OCI-LY7 (cell line): ENCODE measurements around the gene SNAPIN. TPM values are rescaled to one million over a fixed set of nuclear protein-coding genes. Genes with fewer than 3 reads are reported as not detected.
"Not testable (repeated sequence)": the region's sequence is repeated elsewhere in the genome, so short reads cannot be mapped to it uniquely, and the experiment has no call there.

ENCODE experiments used
- BruUV-seq: library from RNA; stranded (reverse); fragments of 400-500 nt; replicated peaks from 2 replicates; lab custom pipeline; 2021; lab: Mats Ljungman, UMichigan
- CTCF ChIA-PET: fragments of 300-600 bp; sonication (Branson Sonifier 250); formaldehyde crosslinking; loops from one replicate; lab custom pipeline; 2022; ENCODE audit warnings: antibody characterized with exemption; ENCODE audit not compliant: unreplicated experiment; lab: Charles Lee
- POLR2A ChIA-PET: fragments of 300-600 bp; sonication (Branson Sonifier 250); formaldehyde crosslinking; loops from one replicate; lab custom pipeline; 2022; ENCODE audit warnings: antibody characterized with exemption; lab: Charles Lee
- DNase-seq: peaks from one replicate; pipeline ENCODE4 v3.0.0-alpha.2; 2015; ENCODE audit warnings: low spot score
- H2AFZ ChIP-seq: fragments of 200-600 bp; sonication (generic), shearing (Covaris generic); 2 replicates; pipeline ENCODE4 v1.6.1; 2014; ENCODE audit warnings: mild to moderate bottlenecking, antibody characterized with exemption, low read length, moderate library complexity
- H3K27ac ChIP-seq: fragments of 200-600 bp; sonication (generic); 2 replicates; pipeline ENCODE4 v1.5.1; 2014; ENCODE audit warnings: mixed run types, low read depth, mild to moderate bottlenecking, moderate library complexity, low read length, inconsistent platforms; ENCODE audit not compliant: poor library complexity, severe bottlenecking
- H3K36me3 ChIP-seq: fragments of 200-600 bp; sonication (generic); 2 replicates; pipeline ENCODE4 v1.6.1; 2014; ENCODE audit warnings: mild to moderate bottlenecking, antibody characterized with exemption, low read length, moderate library complexity, mixed read lengths; ENCODE audit not compliant: insufficient read depth
- H3K4me1 ChIP-seq: fragments of 200-600 bp; sonication (generic); 2 replicates; pipeline ENCODE4 v1.5.1; 2014; ENCODE audit warnings: mild to moderate bottlenecking, low read length; ENCODE audit not compliant: insufficient read depth, poor library complexity, severe bottlenecking
- H3K4me2 ChIP-seq: fragments of 200-600 bp; sonication (generic); 2 replicates; pipeline ENCODE4 v1.6.1; 2014; ENCODE audit warnings: mild to moderate bottlenecking, low read length
- H3K4me3 ChIP-seq: fragments of 200-600 bp; sonication (generic); 2 replicates; pipeline ENCODE4 v1.5.1; 2014; ENCODE audit warnings: mild to moderate bottlenecking, low read depth, low read length; ENCODE audit not compliant: poor library complexity, severe bottlenecking
- H3K79me2 ChIP-seq: fragments of 200-600 bp; sonication (generic); 2 replicates; pipeline ENCODE4 v1.6.1; 2016; ENCODE audit warnings: low read depth, mild to moderate bottlenecking, low read length, moderate library complexity, mixed read lengths; ENCODE audit not compliant: insufficient read depth
- H3K9me2 ChIP-seq: fragments of 200-600 bp; sonication (generic); 2 replicates; pipeline ENCODE4 v1.6.1; 2016; ENCODE audit warnings: mild to moderate bottlenecking, low read length, mixed read lengths; ENCODE audit not compliant: insufficient read depth
- H3K9me3 ChIP-seq: fragments of 200-600 bp; sonication (generic); 2 replicates; pipeline ENCODE4 v1.6.1; 2014; ENCODE audit warnings: mild to moderate bottlenecking, mixed run types, low read length, mixed read lengths
- H4K20me1 ChIP-seq: fragments of 200-600 bp; sonication (generic); 2 replicates; pipeline ENCODE4 v1.6.1; 2014; ENCODE audit warnings: mild to moderate bottlenecking, antibody characterized with exemption, low read length, moderate library complexity, mixed read lengths; ENCODE audit not compliant: insufficient read depth
- EZH2phosphoT487 ChIP-seq: fragments of 200-600 bp; sonication (generic); IDR thresholded peaks from 2 replicates; pipeline ENCODE4 v1.6.1; 2018; ENCODE audit warnings: low read depth, borderline replicate concordance, mild to moderate bottlenecking, mixed run types, antibody characterized with exemption, low read length, moderate library complexity, mixed read lengths
- intact Hi-C: fragments of 100-400 bp; cut with micrococcal nuclease; formaldehyde crosslinking; loops from one replicate; pipeline ENCODE4 v1.10.0; 2022; ENCODE audit not compliant: unreplicated experiment
- total RNA-seq, 2 experiments: library from RNA; depleted of rRNA in 1 of 2; stranded (reverse); fragments of >200 nt in 1 of 2; shearing (Covaris generic) in 1 of 2; gene quantifications; 2 replicates each; pipeline ENCODE4 v1.2.3, GENCODE V29; 2014 to 2022
- TF ChIP-seq, protein P1 (sequence below): fragments of 200-600 bp; sonication (generic); conservative IDR thresholded peaks from 2 replicates; pipeline ENCODE4 v1.5.1; 2014; ENCODE audit warnings: mild to moderate bottlenecking, antibody characterized with exemption, low read length, moderate library complexity, mixed read lengths

The SNAPIN gene
- total RNA-seq, 2 experiments from 2014 or later = 31.1 to 44.5 TPM

- CTCF ChIA-PET = no interaction called here
Measured at GRCh38 chr1:153670859-153671627, 12.5 kb downstream of the SNAPIN start, which contains the start of gene ILF2. Gene ILF2 (minus strand): TSS chr1:153670993. CDS start chr1:153670922, 71 bp downstream.

DNA sequence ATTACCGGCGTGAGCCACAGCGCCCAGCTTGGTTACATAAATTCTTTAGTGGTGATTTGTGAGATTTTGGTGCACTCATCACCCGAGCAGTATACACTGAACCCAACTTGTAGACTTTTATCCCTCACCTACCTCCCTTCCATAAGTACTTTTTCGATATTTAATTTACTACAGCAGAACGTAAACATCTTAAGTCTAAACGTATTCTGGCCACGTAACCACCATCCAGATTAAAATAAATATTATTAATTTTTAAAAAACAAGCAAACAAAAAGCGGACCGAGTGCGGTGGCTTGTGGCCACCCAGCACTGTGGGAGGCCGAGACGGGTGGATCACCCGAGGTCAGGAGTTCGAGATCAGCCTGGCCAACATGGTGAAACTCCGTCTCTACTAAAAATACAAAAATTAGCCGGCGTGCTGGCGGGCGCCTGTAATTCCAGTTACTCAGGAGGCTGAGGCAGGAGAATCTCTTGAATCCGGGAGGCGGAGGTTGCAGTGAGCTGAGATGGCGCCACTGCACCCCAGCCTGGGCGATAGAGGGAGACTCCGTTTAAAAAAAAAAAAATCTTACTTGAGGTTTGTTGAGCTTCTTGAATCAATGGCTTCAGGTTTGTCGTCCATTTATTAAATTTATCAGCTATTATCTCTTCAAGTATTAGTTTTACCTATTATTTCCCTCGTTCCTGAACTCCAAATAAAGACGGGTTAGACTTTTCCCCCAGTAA, 13.3 kb downstream of the SNAPIN start:
- H3K4me3 ChIP-seq = peak overlapping the region; percentile 76
- H3K9me3 ChIP-seq, H4K20me1 ChIP-seq, H3K9me2 ChIP-seq, BruUV-seq: not testable (repeated sequence)
- TF ChIP-seq, protein P1, sequence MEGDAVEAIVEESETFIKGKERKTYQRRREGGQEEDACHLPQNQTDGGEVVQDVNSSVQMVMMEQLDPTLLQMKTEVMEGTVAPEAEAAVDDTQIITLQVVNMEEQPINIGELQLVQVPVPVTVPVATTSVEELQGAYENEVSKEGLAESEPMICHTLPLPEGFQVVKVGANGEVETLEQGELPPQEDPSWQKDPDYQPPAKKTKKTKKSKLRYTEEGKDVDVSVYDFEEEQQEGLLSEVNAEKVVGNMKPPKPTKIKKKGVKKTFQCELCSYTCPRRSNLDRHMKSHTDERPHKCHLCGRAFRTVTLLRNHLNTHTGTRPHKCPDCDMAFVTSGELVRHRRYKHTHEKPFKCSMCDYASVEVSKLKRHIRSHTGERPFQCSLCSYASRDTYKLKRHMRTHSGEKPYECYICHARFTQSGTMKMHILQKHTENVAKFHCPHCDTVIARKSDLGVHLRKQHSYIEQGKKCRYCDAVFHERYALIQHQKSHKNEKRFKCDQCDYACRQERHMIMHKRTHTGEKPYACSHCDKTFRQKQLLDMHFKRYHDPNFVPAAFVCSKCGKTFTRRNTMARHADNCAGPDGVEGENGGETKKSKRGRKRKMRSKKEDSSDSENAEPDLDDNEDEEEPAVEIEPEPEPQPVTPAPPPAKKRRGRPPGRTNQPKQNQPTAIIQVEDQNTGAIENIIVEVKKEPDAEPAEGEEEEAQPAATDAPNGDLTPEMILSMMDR = 0 out of 2 replicates have a peak, but pooled peaks have one; percentile 30
- POLR2A ChIA-PET = interaction anchor here (0.6 to 1.8 kb wide), 7 partner anchors 13 to 305 kb away, joined by 3 to 8 read pairs (median 3); partner anchors contain the start of genes CHTOP and SNAPIN
- intact Hi-C loops = loop anchor here (1.0 to 10.0 kb wide), 4 partner anchors 37 to 157 kb away; partner anchors contain the start of genes CHTOP and INTS3
- CTCF ChIA-PET = interaction anchor here (0.6 kb wide), 2 partner anchors 17 to 350 kb away, joined by 3 read pairs; no protein-coding TSS in a partner anchor
- peak overlapping the region; percentile 91 for H3K4me2 ChIP-seq
- peaks cover 28% of the 10 kb centered on the region for H3K4me1 ChIP-seq
- peaks cover 39% of the 10 kb centered on the region for H3K36me3 ChIP-seq
- peak; percentile 65 for DNase-seq
- peaks cover 38% of the 10 kb centered on the region for H3K79me2 ChIP-seq
- H2AFZ ChIP-seq = peak overlapping the region; percentile 94
- peak overlapping the region; percentile 78 for H3K27ac ChIP-seq

More at GRCh38 chr1:153670859-153671627, 12.5 kb downstream of the SNAPIN start, which contains the start of gene ILF2:
- peaks cover 47% of the 10 kb centered on the region for H3K36me3 ChIP-seq
- H3K4me1 ChIP-seq = peaks cover 28% of the 10 kb centered on the region
- H3K4me2 ChIP-seq = peak within 1 kb of the TSS; percentile 91
- POLR2A ChIA-PET = interaction anchor here (1.6 to 1.8 kb wide), 2 partner anchors 12 to 37 kb away, joined by 5 to 8 read pairs; partner anchors contain the start of genes CHTOP and SNAPIN
- H2AFZ ChIP-seq = peak within 1 kb of the TSS; percentile 94
- TF ChIP-seq EZH2phosphoT487 = no peak
- TF ChIP-seq, protein P1 = peak; percentile 69
- DNase-seq = peak; percentile 100
- intact Hi-C loops = loop anchor here (1.0 to 10.0 kb wide), 4 partner anchors 36 to 156 kb away; partner anchors contain the start of genes CHTOP and INTS3
- peak within 1 kb of the TSS; percentile 97 for H3K4me3 ChIP-seq
- no TSS peak for BruUV-seq
- no peaks in the 10 kb centered on the region for H3K9me3 ChIP-seq
- peaks cover 38% of the 10 kb centered on the region for H3K79me2 ChIP-seq
- H3K27ac ChIP-seq = peak within 1 kb of the TSS; percentile 78
- no peaks in the 10 kb centered on the region for H3K9me2 ChIP-seq
- peaks cover 4% of the 10 kb centered on the region; the same call in 1 of the 2 replicates for H4K20me1 ChIP-seq
